GM19463 (cell line): ENCODE data around the gene ATRIP.

Experiments
- ATAC-seq: cut with Tn5 transposase; IDR thresholded peaks from one replicate; pipeline ENCODE4 v1.9.1; 2021; ENCODE audit warnings: mild to moderate bottlenecking, moderate library complexity; ENCODE audit not compliant: unreplicated experiment

Gene ATRIP

GRCh38 chr3:48409291-48410201 lies 37.0 kb upstream of the ATRIP start:
- ATAC-seq: no peak

- ATAC-seq: no peak
Observed at GRCh38 chr3:48410205-48411040, 36.1 kb upstream of the ATRIP start.

GRCh38 chr3:48411041-48411588 lies 35.4 kb upstream of the ATRIP start:
- no peak for ATAC-seq

- ATAC-seq: no peak
Observed at GRCh38 chr3:48411606-48412374, 34.7 kb upstream of the ATRIP start.

- ATAC-seq: no peak
Observed at GRCh38 chr3:48412375-48413001, 34.0 kb upstream of the ATRIP start.

- ATAC-seq: no peak
Observed at GRCh38 chr3:48413086-48413485, 33.5 kb upstream of the ATRIP start.

GRCh38 chr3:48413611-48414010 lies 32.9 kb upstream of the ATRIP start:
- ATAC-seq: no peak

GRCh38 chr3:48414376-48415250 lies 31.9 kb upstream of the ATRIP start:
- no peak for ATAC-seq

GRCh38 chr3:48415251-48415953 lies 31.1 kb upstream of the ATRIP start:
- no peak for ATAC-seq

GRCh38 chr3:48416091-48416505 lies 30.4 kb upstream of the ATRIP start:
- no peak for ATAC-seq

- no peak for ATAC-seq
Observed at GRCh38 chr3:48416546-48416945, 30.0 kb upstream of the ATRIP start.

- no peak for ATAC-seq
Observed at GRCh38 chr3:48417529-48418108, 28.9 kb upstream of the ATRIP start.

GRCh38 chr3:48418140-48418539 lies 28.4 kb upstream of the ATRIP start:
- ATAC-seq: no peak

GRCh38 chr3:48418651-48419050 lies 27.9 kb upstream of the ATRIP start:
- ATAC-seq: no peak

- ATAC-seq: no peak
Observed at GRCh38 chr3:48419149-48419548, 27.4 kb upstream of the ATRIP start.

GRCh38 chr3:48419597-48419996 lies 26.9 kb upstream of the ATRIP start:
- no peak for ATAC-seq

GRCh38 chr3:48420561-48420960 lies 26.0 kb upstream of the ATRIP start:
- no peak for ATAC-seq

- no peak for ATAC-seq
Observed at GRCh38 chr3:48422272-48422671, 24.3 kb upstream of the ATRIP start.
